ENCODE results near the gene PTPN23.

GRCh38 chr3:47355010-47355409 is 25.8 kb upstream of the PTPN23 start:
- TF ChIP-seq CTCF (IDR thresholded peaks at IDR 0.05) = no peak
- no peak for TF ChIP-seq POLR2A (IDR thresholded peaks at IDR 0.05)
- TF ChIP-seq POLR2AphosphoS5 (IDR thresholded peaks at IDR 0.05) = no peak
